PC-9 (cell line): Measurements from ENCODE around the gene CHST14. TPM values are rescaled to one million over a fixed set of nuclear protein-coding genes. Genes with fewer than 3 reads are reported as not detected.
A peak's percentile ranks its signal among the peaks of the same experiment; 100 is the strongest.

Experiments used
- BruUV-seq: library from RNA; stranded (reverse); fragments of 400-500 nt; replicated peaks from 2 replicates; lab custom pipeline; 2021; lab: Mats Ljungman, UMichigan
- CTCF ChIA-PET: fragments of 300-600 bp; sonication (Branson Sonifier 250); formaldehyde crosslinking; loops from one replicate; lab custom pipeline; 2022; ENCODE audit warnings: antibody characterized with exemption; lab: Charles Lee
- POLR2A ChIA-PET: fragments of 300-600 bp; sonication (Branson Sonifier 250); formaldehyde crosslinking; loops from one replicate; lab custom pipeline; 2022; ENCODE audit warnings: antibody characterized with exemption; ENCODE audit not compliant: unreplicated experiment; lab: Charles Lee
- DNase-seq, 2 experiments: peaks; one replicate each; pipeline versions ENCODE4 v3.0.0 to v3.0.0-alpha.2; 2015 to 2022; ENCODE audit warnings: mixed read lengths in 1 of 2
- H2AFZ ChIP-seq: fragments of 200-600 bp; sonication (generic); 2 replicates; pipeline ENCODE4 v1.8.1; 2017; ENCODE audit warnings: antibody characterized with exemption
- H3F3A ChIP-seq: fragments of 200-600 bp; sonication (generic); 2 replicates; pipeline ENCODE4 v1.8.1; 2017; ENCODE audit warnings: antibody characterized with exemption, mild to moderate bottlenecking, low read depth; ENCODE audit not compliant: insufficient read depth
- H3K27ac ChIP-seq: fragments of 200-600 bp; sonication (generic); 2 replicates; pipeline ENCODE4 v1.6.1; 2016; ENCODE audit warnings: mixed run types
- H3K27me3 ChIP-seq: fragments of 200-600 bp; sonication (generic); 2 replicates; pipeline ENCODE4 v1.6.1; 2016; ENCODE audit warnings: low read depth, mixed run types; ENCODE audit not compliant: insufficient read depth
- H3K36me3 ChIP-seq: fragments of 200-600 bp; sonication (generic); 2 replicates; pipeline ENCODE4 v1.6.1; 2016; ENCODE audit warnings: low read depth, mixed run types
- H3K4me1 ChIP-seq: fragments of 200-600 bp; sonication (generic); replicated peaks from 2 replicates; pipeline ENCODE4 v1.6.1; 2016; ENCODE audit warnings: mixed run types; ENCODE audit not compliant: insufficient read depth
- H3K4me2 ChIP-seq: fragments of 200-600 bp; sonication (generic); 2 replicates; pipeline ENCODE4 v1.6.1; 2017; ENCODE audit warnings: mixed run types
- H3K4me3 ChIP-seq: fragments of 200-600 bp; sonication (generic); 2 replicates; pipeline ENCODE4 v1.6.1; 2016; ENCODE audit warnings: mixed run types
- H3K79me2 ChIP-seq: fragments of 200-600 bp; sonication (generic); 2 replicates; pipeline ENCODE4 v1.6.1; 2017; ENCODE audit warnings: low read depth, mixed run types
- H3K9me2 ChIP-seq: fragments of 200-600 bp; sonication (generic); 2 replicates; pipeline ENCODE4 v1.8.1; 2017; ENCODE audit warnings: mild to moderate bottlenecking; ENCODE audit not compliant: insufficient read depth
- H3K9me3 ChIP-seq: fragments of 200-600 bp; sonication (generic); 2 replicates; pipeline ENCODE4 v1.8.1; 2016; ENCODE audit warnings: low read depth; ENCODE audit not compliant: insufficient read depth
- H4K20me1 ChIP-seq: fragments of 200-600 bp; sonication (generic); 2 replicates; pipeline ENCODE4 v1.8.1; 2017; ENCODE audit not compliant: insufficient read depth
- CTCF ChIP-seq: fragments of 200-600 bp; sonication (generic); conservative IDR thresholded peaks from 2 replicates; pipeline ENCODE4 v1.6.1; 2017; ENCODE audit warnings: mixed run types, antibody characterized with exemption, mild to moderate bottlenecking, moderate library complexity
- EZH2 ChIP-seq: fragments of 200-600 bp; sonication (generic); IDR thresholded peaks from 2 replicates; pipeline ENCODE4 v1.8.0; 2017; ENCODE audit warnings: antibody characterized with exemption, low read depth
- intact Hi-C: fragments of 100-400 bp; cut with micrococcal nuclease; formaldehyde crosslinking; loops from one replicate; pipeline ENCODE4 v1.10.0; 2022; ENCODE audit not compliant: unreplicated experiment
- total RNA-seq: library from RNA; stranded (reverse); gene quantifications from 2 replicates; pipeline ENCODE4 v1.2.3, GENCODE V29; 2021

Gene CHST14
- total RNA-seq, 1 experiment from 2014 or later, result 34.3 TPM

- POLR2A ChIA-PET, result interaction anchor here (0.6 to 0.7 kb wide), 2 partner anchors 35 to 710 kb away, joined by 6 to 14 read pairs; no protein-coding TSS in a partner anchor
Measured at GRCh38 chr15:40477642-40478327, 7.0 kb downstream of the CHST14 start.

GRCh38 chr15:40479024-40479423, 8.2 kb downstream of the CHST14 start:
- Histone ChIP-seq H3K9me3 (no peaks in the 10 kb centered on the region), H2AFZ (no peak overlapping the region), H3K4me3 (no peak overlapping the region), H3K36me3 (no peaks in the 10 kb centered on the region), H3K79me2 (no peaks in the 10 kb centered on the region), H3F3A (peaks cover 19% of the 10 kb centered on the region; the same call in 1 of the 2 replicates), H3K9me2 (no peaks in the 10 kb centered on the region), H3K27me3 (no peaks in the 10 kb centered on the region), H3K4me1 (peaks cover 17% of the 10 kb centered on the region), H4K20me1 (no peaks in the 10 kb centered on the region), H3K27ac (no peak overlapping the region), H3K4me2 (no peak overlapping the region)
- TF ChIP-seq EZH2, result no peak
- no peak for TF ChIP-seq CTCF
- POLR2A ChIA-PET, result no interaction called here
- intact Hi-C loops, result no loop called here
- DNase-seq, result no peak
- BruUV-seq, result no TSS peak
- CTCF ChIA-PET, result interaction anchor here (0.5 kb wide), 1 partner anchor 22 kb away, joined by 4 read pairs; no protein-coding TSS in a partner anchor

More at GRCh38 chr15:40477642-40478327, 7.0 kb downstream of the CHST14 start:
- intact Hi-C loops, result no loop called here
- no peak for TF ChIP-seq CTCF
- no peak for TF ChIP-seq EZH2
- CTCF ChIA-PET, result interaction anchor here (0.9 kb wide), 1 partner anchor 42 kb away, joined by 11 read pairs; no protein-coding TSS in a partner anchor
- peak; percentile 60 to 62 for DNase-seq
- peak overlapping the region; percentile 69 for H3K4me2 ChIP-seq
- 0 out of 2 replicates have a peak, but pooled peaks cover 5% of the 10 kb centered on the region for H3K79me2 ChIP-seq
- no peaks in the 10 kb centered on the region for H3K9me2 ChIP-seq
- no peak overlapping the region for H3K4me3 ChIP-seq
- H3K36me3 ChIP-seq, result no peaks in the 10 kb centered on the region
- peak overlapping the region; percentile 18; the same call in 1 of the 2 replicates for H3K27ac ChIP-seq
- H4K20me1 ChIP-seq, result no peaks in the 10 kb centered on the region
- no TSS peak for BruUV-seq
- no peaks in the 10 kb centered on the region for H3K27me3 ChIP-seq
- H3K9me3 ChIP-seq, result no peaks in the 10 kb centered on the region
- peaks cover 19% of the 10 kb centered on the region; the same call in 1 of the 2 replicates for H3F3A ChIP-seq
- no peak overlapping the region for H2AFZ ChIP-seq
- peaks cover 20% of the 10 kb centered on the region for H3K4me1 ChIP-seq

GRCh38 chr15:40481341-40482074, 10.7 kb downstream of the CHST14 start:
- ChIA-PET POLR2A (interaction anchor here (0.6 to 0.7 kb wide), 2 partner anchors 16 to 974 kb away, joined by 4 to 6 read pairs; no protein-coding TSS in a partner anchor), CTCF (no interaction called here)
- Histone ChIP-seq H3K4me3 (no peak overlapping the region), H3K4me2 (no peak overlapping the region), H3K79me2 (no peaks in the 10 kb centered on the region), H3K27ac (no peak overlapping the region), H3F3A (peaks cover 19% of the 10 kb centered on the region; the same call in 1 of the 2 replicates), H3K36me3 (no peaks in the 10 kb centered on the region), H3K9me2 (no peaks in the 10 kb centered on the region), H4K20me1 (no peaks in the 10 kb centered on the region), H3K27me3 (no peaks in the 10 kb centered on the region), H3K4me1 (peaks cover 17% of the 10 kb centered on the region), H3K9me3 (no peaks in the 10 kb centered on the region), H2AFZ (no peak overlapping the region)
- intact Hi-C loops, result no loop called here
- BruUV-seq, result no TSS peak
- DNase-seq, result no peak
- TF ChIP-seq CTCF (no peak), EZH2 (no peak)
